Activated naive CD8-positive, alpha-beta T cell treated with anti-CD3 and anti-CD28 coated beads, Interleukin-2, amount 50 U/mL, for 16 hours (primary cell): ENCODE data around the gene NCOA7.
"Not testable (repeated sequence)": the region's sequence is repeated elsewhere in the genome, so short reads cannot be mapped to it uniquely, and the experiment has no call there.

Source experiments
- DNase-seq: peaks from one replicate; pipeline ENCODE4 v3.0.0-alpha.2; 2020; ENCODE audit warnings: low read depth, low spot score

The NCOA7 gene

GRCh38 chr6:125919618-125920017, 128.9 kb downstream of the NCOA7 start:
- no peak for DNase-seq

GRCh38 chr6:125922322-125922860, 131.6 kb downstream of the NCOA7 start:
- no peak for DNase-seq

DNA sequence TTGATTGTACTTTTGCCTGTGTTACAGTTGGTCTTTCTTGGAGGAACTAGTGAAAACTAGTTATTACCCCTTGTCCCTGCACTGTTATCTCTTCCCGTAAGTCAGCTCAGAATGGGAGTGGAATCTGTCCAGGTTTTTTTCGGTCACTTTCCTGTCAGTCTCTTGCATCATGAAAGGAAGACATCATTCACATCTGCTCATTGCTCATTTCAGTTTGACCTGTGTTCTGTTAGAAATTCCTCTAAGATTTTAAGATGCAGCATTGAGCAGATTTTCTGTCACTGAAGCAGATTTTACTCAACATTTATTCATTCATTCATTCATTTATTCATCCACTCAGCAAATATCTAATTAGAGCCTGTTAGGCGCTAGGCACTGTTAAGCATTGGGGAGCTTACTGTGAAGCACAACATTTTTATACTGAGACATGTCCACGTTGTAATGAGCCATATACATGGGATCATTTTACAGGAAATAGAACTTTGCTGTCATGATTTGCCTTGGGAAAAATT, 132.7 kb downstream of the NCOA7 start:
- DNase-seq: no peak

- no peak for DNase-seq
Measured at GRCh38 chr6:125924169-125924568, 133.4 kb downstream of the NCOA7 start.

DNA sequence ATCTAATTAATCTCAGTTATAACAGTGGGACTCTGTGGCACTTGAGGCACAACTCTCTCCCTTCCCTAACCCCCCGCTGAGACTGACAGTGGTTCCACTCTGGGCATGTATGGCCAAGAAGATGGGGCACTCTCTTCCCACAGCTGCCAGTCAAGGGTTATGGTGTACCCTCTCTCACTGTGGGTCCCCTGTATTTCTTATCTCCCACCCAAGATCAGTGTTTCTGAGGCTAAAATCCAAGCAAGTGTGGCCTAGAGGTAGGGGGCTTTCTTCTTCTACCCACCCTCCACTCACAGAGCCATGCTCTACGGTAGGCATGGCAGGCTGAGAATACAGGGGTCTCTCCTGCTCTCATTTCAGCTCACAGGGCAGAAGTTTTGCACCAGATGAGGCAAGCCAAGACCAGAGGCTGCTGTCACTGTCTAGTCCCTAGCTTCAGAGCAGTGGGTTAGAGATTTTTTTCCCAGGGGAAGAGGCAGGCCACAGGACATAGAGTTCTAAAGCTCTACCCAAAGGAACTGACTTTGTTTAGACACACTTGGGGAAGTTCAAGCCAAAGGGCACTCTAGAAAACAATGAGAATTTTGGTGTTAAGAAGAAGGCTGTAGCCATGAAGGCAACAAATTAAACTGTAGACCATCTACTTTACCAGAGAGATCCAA, 134.1 kb downstream of the NCOA7 start:
- DNase-seq: no peak

DNA sequence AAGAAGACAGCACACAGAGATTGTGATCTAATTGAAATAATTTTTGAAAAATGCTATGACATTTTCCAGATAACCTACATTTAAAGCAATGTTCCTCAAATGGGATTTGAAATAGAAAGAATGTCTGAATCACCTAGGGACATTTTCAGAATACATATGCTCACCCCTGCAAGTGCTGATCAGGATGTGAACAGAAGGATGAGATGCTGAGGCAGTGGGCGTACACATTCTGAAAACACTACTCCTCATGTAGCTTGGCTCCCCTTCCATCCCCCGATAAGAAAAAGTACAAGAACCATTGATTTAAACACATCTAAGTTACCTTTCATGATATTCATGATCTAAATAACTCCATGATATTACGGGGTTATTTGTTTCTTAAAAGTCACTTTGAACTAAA, 136.0 kb downstream of the NCOA7 start:
- DNase-seq: no peak

DNA sequence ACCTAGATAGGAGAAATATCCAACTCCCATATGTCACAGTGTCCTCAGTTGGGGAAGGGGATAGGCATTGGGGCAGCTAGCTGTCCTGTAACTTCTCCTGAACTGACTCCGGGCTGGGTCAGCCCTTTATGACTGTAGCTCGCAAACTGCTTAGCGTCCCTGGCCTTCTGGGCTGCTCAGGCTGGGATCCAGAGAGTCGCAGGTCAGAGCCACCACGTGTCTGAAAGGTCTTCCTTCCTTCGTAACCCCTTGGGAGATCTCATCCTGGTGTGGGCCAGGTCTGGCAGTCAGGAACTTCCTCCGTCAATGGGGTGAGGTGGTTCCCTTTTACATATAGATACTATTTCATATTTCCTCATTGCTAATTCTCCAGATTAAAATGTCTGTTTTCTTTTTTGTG, 137.0 kb downstream of the NCOA7 start:
- no peak for DNase-seq

DNA sequence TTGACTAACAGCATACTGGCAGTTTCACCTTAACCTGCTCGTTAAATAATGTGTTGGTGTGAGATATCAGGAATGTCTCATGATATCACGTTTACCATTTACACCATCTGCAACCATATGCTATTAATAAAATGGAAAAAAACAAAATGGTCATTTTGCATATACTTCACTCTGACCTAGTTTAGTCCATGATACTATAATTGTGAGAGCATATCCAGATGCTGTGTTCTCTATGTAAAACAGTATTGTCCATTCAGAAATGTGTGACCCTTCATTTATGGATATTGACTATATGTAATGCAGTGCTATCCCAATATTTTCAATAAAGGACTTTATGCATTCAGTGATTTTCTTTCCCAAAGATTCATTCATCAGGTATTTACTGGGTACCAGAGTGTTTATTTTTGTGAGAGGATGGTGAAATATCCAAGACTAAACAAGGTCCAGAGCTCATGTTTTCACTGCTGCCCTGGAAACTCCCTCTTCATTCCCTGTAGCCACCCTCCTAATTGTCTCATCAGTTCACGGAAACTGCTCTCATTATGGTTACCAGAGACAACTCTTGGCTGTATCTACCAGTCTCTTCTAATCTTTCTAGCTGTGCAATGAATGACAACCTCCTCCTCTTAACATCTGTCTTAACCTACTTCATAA, 140.1 kb downstream of the NCOA7 start:
- no peak for DNase-seq

DNA sequence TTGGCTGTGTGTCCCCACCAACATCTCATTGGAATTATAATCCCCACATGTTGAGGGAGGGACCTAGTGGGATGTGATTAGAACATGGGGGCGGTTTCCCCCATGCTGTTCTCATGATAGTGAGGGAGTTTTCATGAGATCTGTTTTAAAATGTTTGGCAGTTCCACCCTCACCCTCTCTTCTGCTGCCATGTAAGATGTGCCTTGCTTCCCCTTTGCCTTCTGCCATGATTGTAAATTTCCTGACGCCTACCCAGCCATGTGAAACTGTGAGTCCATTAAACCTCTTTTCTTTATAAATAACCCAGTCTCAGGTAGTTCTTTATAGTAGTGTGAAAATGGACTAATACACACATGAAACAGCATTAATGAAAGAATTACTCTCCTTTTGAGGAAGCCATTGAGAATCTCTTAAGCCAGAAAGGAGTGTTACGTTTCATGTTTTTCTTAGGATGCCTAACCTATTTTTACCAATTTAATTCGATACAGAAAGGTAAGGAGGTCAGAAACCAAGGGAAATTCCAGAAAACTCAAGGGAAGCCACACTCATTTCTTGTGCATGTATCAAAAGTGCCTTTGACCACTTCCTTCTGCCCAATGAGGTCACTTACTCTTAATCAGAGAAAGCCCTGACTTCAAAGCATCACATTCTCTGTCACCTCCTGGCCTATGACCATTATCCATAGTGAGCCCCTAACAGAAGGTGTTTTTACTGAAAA, 141.1 kb downstream of the NCOA7 start:
- DNase-seq: no peak

DNA sequence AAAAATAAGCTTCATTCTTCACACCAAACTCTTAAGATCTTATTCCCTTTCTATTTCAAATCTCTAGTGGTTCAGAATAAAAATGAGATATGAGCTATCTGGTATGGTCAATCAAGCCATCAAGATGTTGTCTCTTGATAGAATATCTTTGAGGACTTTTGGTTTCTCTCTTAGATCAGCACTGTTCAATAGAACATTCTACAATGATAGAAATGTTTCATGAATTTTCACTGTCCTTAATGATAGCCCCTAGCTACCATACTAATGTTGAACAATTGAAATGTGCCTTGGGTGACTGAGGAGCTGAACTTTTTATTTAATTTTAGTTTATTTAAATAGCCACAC, 141.7 kb downstream of the NCOA7 start:
- DNase-seq: no peak

GRCh38 chr6:125935520-125935919, 144.8 kb downstream of the NCOA7 start:
- DNase-seq: not testable (repeated sequence)

DNA sequence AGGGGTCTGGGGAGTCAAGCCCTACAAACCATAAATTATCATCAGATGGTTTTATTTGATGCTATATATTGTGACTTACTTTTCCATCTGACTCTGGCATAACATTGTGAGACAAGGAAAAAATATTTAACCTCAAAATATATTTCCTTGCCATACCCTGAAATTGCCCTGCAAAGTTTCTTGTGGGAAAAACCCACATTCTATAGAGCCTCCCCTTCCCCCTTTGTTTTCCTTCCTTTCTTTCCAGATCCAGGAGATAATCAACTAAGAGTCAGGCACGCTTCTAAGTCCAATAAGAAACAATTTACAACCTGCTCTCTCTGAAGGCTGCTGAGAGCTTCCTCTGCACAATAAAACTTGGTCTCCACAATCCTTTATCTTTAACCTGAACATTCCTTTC, 148.3 kb downstream of the NCOA7 start:
- DNase-seq: no peak

- DNase-seq: no peak
Measured at GRCh38 chr6:125939791-125940190, 149.0 kb downstream of the NCOA7 start.

DNA sequence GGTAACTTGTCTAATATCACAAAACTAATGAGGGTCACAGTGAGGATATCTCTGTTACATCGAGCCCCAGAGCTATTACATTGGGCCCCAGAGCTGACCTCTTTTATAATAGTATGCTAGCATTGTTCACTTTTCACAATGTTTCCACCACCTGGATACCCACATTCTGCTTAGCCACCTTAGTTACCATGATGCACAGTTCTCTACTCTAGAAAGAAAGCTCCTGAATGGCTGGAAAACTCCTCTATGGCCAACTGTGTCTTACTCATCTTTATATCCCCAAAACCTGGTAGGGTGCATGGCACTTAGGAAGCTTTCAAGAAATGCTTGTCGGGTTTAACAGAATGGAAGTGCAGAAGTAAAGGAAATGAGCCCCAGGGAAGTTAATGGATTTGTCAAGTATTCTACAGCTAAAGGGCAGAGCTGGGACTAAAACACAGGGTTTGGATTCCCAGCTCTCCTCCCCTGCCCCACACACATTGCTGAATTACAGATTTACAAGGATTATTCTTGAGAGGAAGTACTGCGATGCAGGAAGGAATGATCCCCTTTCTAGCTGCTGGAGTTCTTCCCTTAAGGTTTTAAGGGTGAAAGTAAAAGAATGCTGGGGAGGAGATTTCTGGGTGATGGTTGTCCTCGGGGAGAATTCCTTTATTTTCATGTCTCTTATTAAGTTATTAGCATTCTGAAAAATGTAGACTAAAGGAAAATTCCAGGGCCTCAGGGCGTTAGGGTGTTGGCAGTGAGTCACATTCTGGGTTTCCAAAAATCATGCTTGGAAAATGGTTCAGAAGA, 149.7 kb downstream of the NCOA7 start:
- DNase-seq: no peak

GRCh38 chr6:125942672-125943527, 152.1 kb downstream of the NCOA7 start:
- no peak for DNase-seq

GRCh38 chr6:125943528-125944433, 153.0 kb downstream of the NCOA7 start:
- DNase-seq: no peak

DNA sequence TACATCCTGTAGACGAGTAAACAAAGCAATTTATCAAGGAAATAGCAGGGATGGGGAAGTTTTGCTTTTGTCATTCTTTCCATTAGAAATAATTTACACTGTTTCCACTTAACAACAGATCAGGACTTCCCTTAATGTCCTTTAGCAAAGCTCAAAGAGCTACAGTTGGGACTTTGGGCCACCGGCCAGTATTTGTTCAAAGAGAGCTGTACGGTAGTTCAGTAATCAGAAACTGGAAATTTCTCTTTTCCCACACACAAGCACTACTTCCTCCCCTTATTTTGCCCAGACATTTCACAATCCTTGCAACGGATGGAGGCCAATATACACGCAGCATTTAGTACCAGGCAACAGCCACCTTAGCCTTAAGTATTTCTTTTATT, 153.7 kb downstream of the NCOA7 start:
- no peak for DNase-seq

GRCh38 chr6:125944896-125945295, 154.1 kb downstream of the NCOA7 start:
- DNase-seq: no peak

- no peak for DNase-seq
Measured at GRCh38 chr6:125945378-125946141, 154.8 kb downstream of the NCOA7 start.
